HG02840 (cell line): ENCODE measurements around the gene ITGA1.
"Not testable (repeated sequence)": the region's sequence is repeated elsewhere in the genome, so short reads cannot be mapped to it uniquely, and the experiment has no call there.

ENCODE experiments used
- ATAC-seq: cut with Tn5 transposase; IDR thresholded peaks from one replicate; pipeline ENCODE4 v1.9.1; 2021; ENCODE audit warnings: mild to moderate bottlenecking, moderate library complexity, moderate number of reproducible peaks; ENCODE audit not compliant: unreplicated experiment, low FRiP score

ITGA1 gene

DNA sequence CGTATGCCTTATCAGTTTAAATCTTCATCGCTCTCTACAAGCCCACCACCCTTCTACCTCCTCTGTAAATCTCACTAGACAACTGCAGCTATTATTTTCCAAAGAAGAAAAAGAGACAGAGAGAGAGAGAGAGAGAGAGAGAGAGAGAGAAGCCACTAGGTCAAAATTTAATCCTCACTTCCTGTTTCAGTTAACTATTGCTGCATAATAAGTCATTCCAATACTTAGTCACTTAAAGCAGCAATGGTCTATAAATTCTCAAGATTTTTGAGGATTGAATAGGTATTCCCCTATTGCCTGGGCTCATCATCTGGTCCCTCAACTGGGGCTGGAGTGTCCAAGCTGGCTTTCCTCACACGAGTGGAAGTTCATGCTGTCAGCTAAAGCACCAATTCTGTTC lies 68.8 kb downstream of the ITGA1 start:
- ATAC-seq: peak; percentile 76

DNA sequence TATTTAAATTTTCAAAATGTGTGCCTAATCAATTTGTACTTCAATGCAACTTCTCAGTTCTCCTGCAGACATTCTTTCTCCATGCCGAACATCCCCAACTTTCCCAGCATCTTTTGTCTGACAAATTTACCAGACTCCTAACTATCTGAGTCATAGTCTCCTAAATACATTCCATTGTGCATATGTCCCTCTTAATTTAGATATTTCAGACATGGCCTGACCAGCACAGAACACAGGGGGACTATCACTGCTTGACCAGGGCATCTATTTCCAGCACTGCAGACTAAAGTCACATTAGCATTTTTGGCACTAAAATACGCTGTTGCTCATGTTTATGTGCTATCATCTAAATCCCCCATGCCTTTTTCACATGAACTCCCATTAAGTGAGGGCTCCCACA lies 71.9 kb downstream of the ITGA1 start:
- ATAC-seq: no peak

DNA sequence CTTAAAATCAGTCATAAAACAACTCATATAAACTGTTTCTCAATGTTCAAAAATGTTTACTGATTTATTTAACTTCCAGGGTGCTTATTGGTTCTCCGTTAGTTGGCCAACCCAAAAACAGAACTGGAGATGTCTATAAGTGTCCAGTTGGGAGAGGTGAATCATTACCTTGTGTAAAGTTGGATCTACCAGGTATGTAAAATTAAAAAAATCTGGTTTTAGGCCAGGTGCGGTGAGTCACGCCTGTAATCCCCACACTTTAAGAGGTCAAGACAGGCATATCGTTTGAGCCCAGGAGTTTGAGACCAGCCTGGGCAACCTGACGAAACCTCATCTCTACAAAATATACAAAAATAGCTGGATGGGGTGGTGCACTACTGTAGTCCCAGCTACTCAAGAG lies 73.7 kb downstream of the ITGA1 start:
- no peak for ATAC-seq

DNA sequence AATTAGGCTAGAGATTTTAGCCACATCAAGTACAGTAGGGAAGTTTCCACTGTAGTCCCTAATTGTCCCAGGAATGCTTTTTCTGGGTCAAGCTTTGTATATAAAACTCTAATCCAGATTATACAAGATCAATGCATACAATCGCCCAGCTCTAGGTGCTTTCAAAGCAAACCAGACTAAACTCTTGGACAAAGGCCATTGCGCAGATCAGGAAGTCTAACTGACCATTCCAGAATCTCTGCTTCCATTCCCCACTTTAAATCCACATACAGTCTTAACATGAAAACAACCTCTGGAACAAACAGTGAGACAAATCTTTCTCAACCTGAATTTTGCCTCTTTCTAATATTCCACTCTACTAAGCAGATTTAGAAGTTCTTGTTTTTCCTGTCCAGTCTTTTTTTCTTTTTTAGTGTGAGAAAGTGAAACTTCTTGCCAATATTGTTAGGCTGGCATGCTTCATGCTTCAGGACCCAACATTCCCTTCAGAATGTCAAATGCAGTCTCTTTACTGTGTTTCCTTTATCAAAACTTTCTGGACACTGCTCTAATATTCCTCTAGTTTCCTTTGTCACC lies 76.1 kb downstream of the ITGA1 start:
- no peak for ATAC-seq

DNA sequence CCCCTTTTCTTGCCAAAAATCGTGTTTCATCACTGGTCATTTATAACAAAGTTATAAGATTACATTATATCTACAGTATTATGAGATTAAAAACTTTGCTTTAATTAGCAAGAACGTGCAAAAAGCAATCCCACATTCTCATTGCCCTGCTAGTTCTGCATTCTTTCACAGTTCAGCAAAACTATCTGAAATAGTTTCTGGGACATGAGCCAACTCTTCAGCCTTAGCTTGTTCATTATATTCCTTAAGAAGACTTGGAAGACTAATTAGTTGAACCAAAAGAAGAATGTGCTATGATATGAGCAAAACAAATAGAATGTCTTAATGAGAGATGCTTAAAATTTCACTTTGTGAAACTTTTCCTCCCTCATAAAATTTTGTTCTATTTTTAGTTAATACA lies 76.7 kb downstream of the ITGA1 start:
- ATAC-seq: no peak

DNA sequence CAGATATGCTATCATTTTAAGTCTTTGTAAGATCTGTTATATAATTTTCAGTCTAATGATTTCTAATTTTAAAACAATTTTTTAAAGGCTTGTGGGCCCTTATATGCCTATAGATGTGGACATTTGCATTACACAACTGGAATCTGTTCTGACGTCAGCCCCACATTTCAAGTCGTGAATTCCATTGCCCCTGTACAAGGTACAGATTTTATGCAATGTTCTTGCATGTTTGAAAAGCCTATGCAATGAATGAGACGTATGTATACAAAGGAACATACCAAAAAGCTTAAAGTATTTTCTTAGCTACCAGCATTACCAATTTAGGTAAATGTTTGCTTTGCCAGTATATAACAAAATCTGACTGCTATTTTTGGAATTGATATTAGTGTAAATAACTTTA lies 77.2 kb downstream of the ITGA1 start:
- no peak for ATAC-seq

DNA sequence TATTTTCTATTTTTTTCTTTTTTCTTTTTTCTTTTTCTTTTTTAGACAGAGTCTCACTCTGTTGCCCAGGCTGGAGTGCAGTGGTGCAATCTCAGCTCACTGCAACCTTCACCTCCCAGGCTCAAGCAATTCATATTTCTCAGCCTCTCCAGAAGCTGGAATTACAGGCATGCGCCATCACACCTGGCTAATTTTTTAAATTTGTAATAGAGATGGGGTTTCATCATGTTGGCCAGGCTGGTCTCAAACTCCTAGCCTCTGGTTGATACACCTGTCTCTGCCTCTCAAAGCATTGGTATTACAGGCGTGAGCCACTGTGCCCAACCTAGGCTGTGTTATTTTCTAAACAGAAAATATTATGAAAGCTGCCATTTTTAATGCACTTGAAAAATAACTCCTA lies 78.3 kb downstream of the ITGA1 start:
- ATAC-seq: not testable (repeated sequence)

DNA sequence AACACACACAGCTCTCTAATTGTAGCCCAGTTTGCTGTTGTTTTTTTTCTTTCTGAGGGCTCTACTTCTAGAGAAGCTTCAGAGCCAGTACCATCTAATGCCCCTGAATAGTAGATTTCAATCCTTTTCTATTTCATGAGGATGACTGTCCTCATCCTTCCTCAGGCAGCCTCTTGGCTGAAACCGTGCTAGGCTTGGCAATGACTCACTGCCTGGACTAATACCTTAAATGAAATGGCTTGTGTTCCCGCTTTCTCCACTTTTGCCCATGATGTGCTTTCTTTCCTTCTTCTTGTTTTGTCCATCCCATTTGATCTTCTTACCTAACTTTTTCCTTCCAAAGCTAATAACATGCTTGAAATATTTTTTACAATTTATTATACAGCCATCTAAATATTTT lies 80.1 kb downstream of the ITGA1 start:
- no peak for ATAC-seq

DNA sequence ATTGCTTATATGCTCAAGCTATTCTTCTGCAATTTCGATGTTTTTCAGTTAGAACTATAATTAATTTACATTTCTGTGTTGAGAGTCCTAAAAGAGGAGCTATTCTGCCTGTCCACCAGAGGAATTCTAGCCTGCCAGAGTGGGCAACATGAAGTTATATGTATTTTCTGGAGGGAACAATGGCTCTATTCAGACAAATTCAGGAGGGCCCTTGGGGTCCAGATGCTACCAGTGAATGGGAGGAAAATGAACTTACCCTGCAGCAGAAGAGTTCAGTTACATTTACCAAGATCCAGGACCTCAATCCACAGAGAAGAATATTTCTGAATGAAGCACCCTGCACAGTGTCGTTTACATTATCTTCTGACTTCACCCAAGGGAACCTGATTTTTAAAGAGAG lies 80.7 kb downstream of the ITGA1 start:
- ATAC-seq: no peak

DNA sequence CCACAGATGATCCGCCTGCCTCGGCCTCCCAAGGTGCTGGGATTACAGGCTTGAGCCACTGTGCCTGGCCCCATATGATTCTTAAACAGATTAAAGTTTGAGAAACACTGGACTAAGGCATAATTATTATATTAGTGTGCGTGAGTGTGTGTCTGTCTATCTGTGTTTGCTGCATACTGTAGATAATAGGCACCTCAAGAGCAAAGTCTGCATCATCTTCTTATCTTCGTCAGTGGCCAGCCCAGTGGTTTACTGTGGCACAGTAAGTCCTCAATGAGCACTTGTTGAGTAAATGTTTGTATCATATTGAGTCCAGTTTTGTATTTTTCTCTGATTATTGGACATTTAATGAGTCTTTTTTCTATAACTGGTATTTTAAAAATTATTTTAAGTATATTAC lies 81.7 kb downstream of the ITGA1 start:
- no peak for ATAC-seq

DNA sequence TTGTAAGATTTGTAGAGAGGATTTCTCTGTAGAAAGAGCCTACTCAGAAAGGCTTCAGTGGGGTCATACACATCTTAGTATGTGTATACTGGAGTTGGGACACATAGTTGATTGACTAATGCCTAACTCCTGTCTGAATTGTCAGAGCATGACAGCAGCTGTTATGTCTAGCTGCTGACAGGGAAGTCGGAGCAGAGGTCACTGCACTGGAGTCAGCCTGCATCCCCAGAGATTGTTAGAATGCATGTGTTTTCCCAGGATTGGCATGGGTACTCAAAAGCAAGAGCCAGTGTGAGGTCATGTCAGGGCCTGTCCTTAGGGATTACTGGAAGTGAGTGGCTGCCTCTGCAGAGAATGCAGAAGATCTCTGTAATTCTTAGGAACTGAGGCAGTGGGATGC lies 82.7 kb downstream of the ITGA1 start:
- no peak for ATAC-seq

DNA sequence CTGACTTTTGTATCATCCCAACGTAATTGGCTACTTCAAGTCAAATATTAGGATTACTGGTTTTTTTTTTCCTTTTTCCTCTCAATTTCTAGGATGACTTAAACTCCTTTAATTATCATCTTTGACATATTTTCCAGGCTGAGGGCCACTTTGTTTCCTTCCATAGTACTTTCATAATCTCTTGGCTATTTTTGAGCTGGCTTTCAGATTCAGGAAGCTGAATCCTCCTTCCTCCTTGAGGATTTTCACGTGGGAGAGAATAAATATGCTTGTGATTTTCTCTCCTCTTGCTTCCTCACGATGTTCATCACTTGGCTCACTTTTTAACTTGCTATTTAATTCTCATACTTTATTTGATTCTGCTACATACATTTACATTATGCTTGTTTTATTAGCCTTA lies 88.1 kb downstream of the ITGA1 start:
- ATAC-seq: no peak

DNA sequence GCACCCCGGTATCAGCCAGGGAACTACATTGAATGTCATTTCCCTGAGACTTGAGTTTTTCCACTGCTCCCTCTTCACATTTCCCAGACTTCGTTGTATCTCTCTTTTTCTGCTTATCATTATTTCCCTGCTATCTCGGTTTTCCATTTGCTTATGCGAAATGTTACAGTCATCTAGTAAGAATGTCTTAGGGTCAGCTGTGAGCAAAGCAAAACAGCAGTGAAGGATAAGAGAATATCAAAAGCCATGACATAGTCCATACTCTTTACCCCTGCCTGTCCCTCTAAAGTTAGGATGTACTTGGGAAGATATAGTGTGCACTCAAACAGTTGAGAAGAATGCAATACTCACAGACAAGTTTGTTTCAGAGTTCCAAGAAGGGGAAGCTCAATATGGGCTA lies 88.7 kb downstream of the ITGA1 start:
- no peak for ATAC-seq

DNA sequence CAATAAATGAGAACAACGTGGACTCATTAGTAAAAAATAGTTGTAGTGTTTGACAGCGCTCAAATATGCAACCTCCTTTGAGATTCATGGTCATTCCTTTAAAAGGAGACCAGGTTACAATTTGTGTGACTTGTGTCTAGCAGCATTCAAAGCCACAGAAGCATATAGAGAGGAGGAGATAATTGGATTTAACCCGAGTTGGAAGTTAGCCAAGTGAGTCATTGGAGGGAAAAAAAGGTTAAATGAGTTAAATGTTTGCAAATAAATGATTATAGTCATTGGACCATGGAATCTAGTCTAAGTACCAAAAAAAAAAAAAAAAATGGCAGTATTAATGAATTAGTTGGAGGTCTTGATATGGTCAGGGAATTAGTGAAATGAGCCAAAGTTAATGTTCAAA lies 90.9 kb downstream of the ITGA1 start:
- no peak for ATAC-seq

DNA sequence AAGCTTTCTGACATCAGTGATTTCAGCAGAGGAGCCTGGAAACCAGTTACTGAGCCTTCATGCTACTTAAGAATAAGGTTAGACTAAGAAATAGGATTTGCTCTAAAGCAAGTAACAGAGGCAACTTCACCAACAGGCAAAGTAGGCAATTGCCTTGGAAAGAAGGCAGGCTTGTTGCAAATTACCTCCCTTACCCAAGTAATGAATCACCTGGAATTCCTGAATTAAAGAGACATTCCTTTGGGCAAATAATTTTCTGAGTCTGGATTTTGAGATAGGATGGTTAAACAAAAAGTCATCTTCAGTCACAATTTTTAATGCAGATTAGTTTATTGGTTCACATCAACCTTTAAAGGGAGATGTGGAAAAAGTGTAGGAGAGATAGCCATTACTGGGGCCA lies 92.8 kb downstream of the ITGA1 start:
- ATAC-seq: no peak

DNA sequence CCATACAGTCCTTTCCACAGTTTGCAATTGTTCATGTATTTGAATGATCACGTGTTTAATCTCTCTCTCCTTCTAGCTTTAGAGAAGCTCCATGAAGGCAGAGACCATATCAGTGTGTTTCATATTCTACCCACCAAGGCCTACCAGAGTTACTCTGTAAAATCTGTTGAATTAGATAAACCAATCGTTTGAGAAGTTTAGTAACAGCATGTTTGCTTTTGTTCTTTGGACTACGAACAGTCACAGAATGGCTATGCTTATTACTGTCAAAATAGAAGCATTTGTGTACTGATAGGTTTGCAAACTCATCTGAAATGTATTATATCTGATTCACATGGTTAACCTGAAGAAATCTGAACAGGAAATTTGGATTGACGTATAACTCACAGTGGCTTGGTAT lies 93.8 kb downstream of the ITGA1 start:
- ATAC-seq: no peak

DNA sequence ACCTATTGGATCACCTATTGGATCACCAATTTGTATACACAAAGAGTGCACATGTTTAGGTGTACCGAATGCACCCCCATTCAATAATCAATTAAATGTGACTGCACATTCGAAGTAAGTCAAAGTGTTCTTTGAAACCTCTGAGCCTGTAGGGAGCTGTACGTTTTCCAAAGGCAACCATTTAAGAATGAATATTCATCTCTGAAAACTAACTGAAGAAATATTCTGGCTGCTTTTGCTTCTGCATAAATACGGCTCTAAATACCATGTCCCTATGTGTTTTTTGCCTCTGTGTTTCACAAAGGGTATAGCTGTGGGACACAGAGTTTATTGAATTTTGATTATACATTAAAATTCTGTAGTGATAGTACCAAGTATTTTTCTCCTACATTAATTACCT lies 95.4 kb downstream of the ITGA1 start:
- no peak for ATAC-seq

DNA sequence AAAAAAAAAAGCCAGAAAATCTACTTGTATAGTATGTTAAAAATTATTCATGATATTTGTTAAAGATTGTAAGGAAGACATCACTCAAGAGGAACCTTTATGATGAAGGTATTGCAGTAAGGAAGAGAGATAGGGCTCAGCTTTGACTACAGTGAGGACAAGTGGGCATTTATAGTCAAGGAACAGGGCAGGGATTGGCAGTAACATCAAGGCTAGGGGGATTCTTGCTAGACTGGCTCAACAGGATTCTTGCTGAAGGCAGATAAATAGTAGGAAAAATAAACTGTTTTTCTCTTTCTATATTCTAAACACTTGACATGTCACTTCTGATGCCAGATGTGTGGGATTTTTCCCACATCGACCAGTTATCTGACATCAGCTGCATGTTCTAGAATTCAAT lies 96.7 kb downstream of the ITGA1 start:
- no peak for ATAC-seq

DNA sequence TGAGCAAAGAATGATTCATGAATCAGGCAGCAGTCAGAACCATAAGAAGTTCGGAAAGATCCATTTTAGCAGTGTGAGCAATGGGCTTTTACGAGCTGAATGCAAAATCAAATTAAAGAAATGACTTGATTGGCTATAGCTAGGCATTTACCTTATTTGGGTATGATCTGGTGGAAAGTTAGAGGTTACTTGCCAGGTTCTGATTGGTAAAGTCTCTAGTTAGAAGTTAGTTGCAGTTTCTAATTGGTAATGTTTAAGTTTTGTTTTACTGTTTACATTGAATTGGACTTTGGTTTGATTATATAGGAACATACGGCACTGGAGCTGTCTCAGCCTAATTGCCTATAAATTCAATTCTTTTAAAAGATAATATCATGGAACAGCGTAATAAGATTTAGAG lies 97.9 kb downstream of the ITGA1 start:
- no peak for ATAC-seq

DNA sequence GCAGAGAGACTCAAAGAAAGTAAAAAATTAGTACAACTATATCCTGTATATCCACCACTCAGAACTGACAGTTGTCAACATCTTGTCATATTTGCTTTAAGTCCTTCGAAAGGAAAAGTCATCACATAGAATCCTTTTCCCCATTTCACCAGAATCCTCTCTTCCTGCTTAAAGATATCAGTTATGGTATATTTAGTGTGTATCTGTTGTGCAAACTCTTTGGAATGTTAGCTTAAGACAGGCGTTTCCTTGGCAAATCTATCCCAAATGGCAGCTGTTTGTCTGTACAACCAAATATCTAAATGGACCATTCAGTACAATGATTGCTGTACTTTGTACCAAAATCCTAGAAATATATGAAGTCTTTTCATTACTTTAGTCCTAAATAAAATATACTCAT lies 98.5 kb downstream of the ITGA1 start:
- ATAC-seq: no peak

DNA sequence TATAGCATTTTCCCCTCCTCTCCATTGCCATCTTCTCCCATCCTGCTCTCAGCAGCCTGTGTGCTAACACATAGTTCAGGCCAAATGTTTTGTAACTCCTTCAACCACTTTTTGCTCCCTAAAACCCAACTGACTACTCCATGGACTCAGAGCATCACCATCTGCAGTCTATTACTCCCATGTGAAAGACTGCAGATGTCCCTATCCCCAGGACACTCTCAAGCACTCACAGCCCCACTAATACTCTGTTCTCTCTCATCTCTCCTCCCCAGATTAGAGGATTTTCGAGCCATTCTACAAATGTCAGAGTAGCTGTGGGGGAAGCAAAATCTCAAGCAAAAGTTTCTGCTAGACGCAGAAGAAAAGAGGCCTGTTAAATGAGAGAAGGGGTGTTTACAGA lies 99.3 kb downstream of the ITGA1 start:
- no peak for ATAC-seq

DNA sequence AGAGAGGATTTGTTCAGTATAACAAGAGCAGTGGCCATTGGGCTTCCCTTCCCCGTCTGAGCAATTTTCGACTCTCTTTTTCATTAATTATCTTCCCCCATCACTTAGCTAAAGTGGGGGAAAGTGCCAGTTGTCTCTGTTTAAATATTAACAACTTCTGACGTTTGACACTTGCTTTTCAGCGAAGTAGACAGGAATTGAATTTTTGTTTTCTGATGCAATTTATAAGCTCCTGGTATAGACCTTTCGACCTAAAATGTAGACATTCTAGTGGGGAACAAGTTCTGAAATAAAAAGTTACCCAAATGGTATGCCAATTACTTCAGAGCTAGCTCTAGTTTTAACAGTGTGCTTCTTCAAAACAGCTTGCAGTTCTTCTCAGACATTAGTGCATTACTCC lies 100.6 kb downstream of the ITGA1 start:
- no peak for ATAC-seq

DNA sequence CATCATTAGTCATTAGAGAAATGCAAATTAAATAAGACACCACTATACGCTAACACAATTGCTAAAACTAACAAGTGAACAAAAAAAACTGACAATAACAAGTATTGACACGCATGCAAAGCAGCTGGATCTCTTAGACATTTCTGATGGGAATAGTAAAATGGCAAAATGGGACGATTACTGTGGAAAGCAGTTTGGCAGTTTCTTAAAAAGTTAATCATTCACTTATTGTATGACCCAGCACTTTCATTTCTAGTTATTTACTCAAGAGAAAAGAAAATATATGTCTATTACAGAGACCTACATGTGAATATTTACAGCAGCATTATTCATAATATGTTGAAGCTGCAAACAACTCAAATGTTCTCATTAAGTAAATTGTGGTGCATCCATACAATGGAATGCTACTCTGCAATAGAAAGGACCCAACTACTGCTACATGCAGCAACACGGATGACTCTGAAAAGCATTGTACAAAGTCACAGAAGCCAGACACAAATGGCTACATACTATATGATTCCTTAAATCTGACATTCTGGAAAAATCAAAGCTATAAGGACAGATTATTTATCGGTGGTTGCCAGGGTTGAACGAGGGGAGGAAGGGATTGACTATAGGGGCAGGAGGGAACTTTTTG lies 104.6 kb downstream of the ITGA1 start:
- ATAC-seq: no peak
